ENCODE results near the gene SLC9A9.

Gene SLC9A9

GRCh38 chr3:143306407-143306806 lies 541.9 kb downstream of the SLC9A9 start:
- no peaks in the 10 kb centered on the region for H3K27me3 ChIP-seq (ENCODE audit: low read depth, low read length)
- no peaks in the 10 kb centered on the region for H4K20me1 ChIP-seq (ENCODE audit: insufficient read depth, low read length)
- TF ChIP-seq CTCF (IDR thresholded peaks at IDR 0.05; ENCODE audit: low read depth, low read length) (no peak), EZH2phosphoT487 (IDR thresholded peaks at IDR 0.05; ENCODE audit: low read depth) (no peak)
- H3K4me2 ChIP-seq (ENCODE audit: low read length): no peak overlapping the region
- peaks cover 3% of the 10 kb centered on the region; the same call in 1 of the 2 replicates for H3K4me1 ChIP-seq (ENCODE audit: low read length)
- H3K27ac ChIP-seq (ENCODE audit: low read length): no peak overlapping the region
- H3K9ac ChIP-seq (ENCODE audit: low read length): no peak overlapping the region
- no peaks in the 10 kb centered on the region for H3K79me2 ChIP-seq (ENCODE audit: low read length)
- no peaks in the 10 kb centered on the region for H3K36me3 ChIP-seq (replicated peaks; ENCODE audit: low read depth, low read length)
- no peaks in the 10 kb centered on the region for H3K9me3 ChIP-seq (ENCODE audit: insufficient read depth, low read length)
- no peak overlapping the region for H3K4me3 ChIP-seq (ENCODE audit: low read length)
- H2AFZ ChIP-seq (ENCODE audit: low read depth, low read length): no peak overlapping the region

- Histone ChIP-seq H3K4me3 (ENCODE audit: low read length) (no peak overlapping the region), H3K9me3 (ENCODE audit: insufficient read depth, low read length) (no peaks in the 10 kb centered on the region), H3K9ac (ENCODE audit: low read length) (no peak overlapping the region), H3K27ac (ENCODE audit: low read length) (no peak overlapping the region), H4K20me1 (ENCODE audit: insufficient read depth, low read length) (no peaks in the 10 kb centered on the region), H3K4me2 (ENCODE audit: low read length) (no peak overlapping the region), H3K4me1 (ENCODE audit: low read length) (peaks cover 9% of the 10 kb centered on the region), H3K27me3 (ENCODE audit: low read depth, low read length) (no peaks in the 10 kb centered on the region), H3K36me3 (replicated peaks; ENCODE audit: low read depth, low read length) (no peaks in the 10 kb centered on the region), H3K79me2 (ENCODE audit: low read length) (no peaks in the 10 kb centered on the region), H2AFZ (ENCODE audit: low read depth, low read length) (no peak overlapping the region)
- no peak for TF ChIP-seq EZH2phosphoT487 (IDR thresholded peaks at IDR 0.05; ENCODE audit: low read depth)
- no peak for TF ChIP-seq CTCF (IDR thresholded peaks at IDR 0.05; ENCODE audit: low read depth, low read length)
These were observed 545.6 kb downstream of the SLC9A9 start for GRCh38 chr3:143302638-143303171.

GRCh38 chr3:143301031-143301901 lies 547.0 kb downstream of the SLC9A9 start:
- Histone ChIP-seq H3K36me3 (replicated peaks; ENCODE audit: low read depth, low read length) (no peaks in the 10 kb centered on the region), H2AFZ (ENCODE audit: low read depth, low read length) (no peak overlapping the region)

More at GRCh38 chr3:143301031-143301901, 547.0 kb downstream of the SLC9A9 start:
- H3K4me2 ChIP-seq (ENCODE audit: low read length): no peak overlapping the region
- no peak overlapping the region for H3K4me3 ChIP-seq (ENCODE audit: low read length)
- H3K9me3 ChIP-seq (ENCODE audit: insufficient read depth, low read length): no peaks in the 10 kb centered on the region
- H4K20me1 ChIP-seq (ENCODE audit: insufficient read depth, low read length): no peaks in the 10 kb centered on the region
- H3K27ac ChIP-seq (ENCODE audit: low read length): no peak overlapping the region
- H3K79me2 ChIP-seq (ENCODE audit: low read length): no peaks in the 10 kb centered on the region
- H3K4me1 ChIP-seq (ENCODE audit: low read length): peaks cover 9% of the 10 kb centered on the region
- no peak overlapping the region for H3K9ac ChIP-seq (ENCODE audit: low read length)
- no peak for TF ChIP-seq CTCF (IDR thresholded peaks at IDR 0.05; ENCODE audit: low read depth, low read length)
- TF ChIP-seq EZH2phosphoT487 (IDR thresholded peaks at IDR 0.05; ENCODE audit: low read depth): no peak
- H3K27me3 ChIP-seq (ENCODE audit: low read depth, low read length): no peaks in the 10 kb centered on the region
